ENCODE measurements around the gene DACT1.

The DACT1 gene

DNA sequence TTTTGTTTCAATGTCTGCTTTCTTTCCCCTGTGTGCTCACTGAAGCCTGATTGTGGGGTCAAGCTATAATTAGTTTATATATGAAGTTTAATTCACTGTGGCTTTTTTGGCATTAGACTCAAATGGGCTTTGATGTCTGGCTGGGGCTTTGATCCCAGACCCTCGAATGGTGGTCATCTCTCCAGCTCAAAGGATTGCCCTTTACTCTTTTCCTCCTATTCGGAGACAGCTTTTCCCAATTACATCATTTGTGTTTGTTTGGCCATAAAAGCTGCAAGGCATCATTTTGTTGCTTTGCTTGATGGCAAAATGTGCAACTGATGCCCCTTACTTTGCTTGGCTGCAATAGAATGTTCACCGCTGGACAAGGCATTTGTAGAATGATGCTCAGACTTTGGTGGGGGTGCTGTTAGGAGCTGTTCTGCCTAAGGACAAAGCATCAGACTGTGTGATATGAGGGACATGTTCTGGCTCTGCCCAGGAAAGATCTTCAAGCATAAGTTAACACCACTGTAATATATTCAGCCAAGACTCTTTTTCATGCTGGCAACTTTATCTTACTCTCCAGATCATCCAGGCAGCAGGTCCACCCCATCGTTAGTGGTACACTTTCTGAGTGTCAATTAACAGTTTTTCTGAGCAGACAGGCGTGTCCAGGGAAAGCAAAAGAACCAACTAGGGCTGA, 3.2 kb upstream of the DACT1 start:
- no peak overlapping the region for H3K27ac ChIP-seq
- POLR2A ChIA-PET (ENCODE audit: low non-redundant PET), result no interaction called here
- no peak for TF ChIP-seq CTCF (conservative IDR thresholded peaks at IDR 0.05; ENCODE audit: low read depth)
- CTCF ChIA-PET, result no interaction called here
- no peak for DNase-seq (ENCODE audit: low spot score)

DNA sequence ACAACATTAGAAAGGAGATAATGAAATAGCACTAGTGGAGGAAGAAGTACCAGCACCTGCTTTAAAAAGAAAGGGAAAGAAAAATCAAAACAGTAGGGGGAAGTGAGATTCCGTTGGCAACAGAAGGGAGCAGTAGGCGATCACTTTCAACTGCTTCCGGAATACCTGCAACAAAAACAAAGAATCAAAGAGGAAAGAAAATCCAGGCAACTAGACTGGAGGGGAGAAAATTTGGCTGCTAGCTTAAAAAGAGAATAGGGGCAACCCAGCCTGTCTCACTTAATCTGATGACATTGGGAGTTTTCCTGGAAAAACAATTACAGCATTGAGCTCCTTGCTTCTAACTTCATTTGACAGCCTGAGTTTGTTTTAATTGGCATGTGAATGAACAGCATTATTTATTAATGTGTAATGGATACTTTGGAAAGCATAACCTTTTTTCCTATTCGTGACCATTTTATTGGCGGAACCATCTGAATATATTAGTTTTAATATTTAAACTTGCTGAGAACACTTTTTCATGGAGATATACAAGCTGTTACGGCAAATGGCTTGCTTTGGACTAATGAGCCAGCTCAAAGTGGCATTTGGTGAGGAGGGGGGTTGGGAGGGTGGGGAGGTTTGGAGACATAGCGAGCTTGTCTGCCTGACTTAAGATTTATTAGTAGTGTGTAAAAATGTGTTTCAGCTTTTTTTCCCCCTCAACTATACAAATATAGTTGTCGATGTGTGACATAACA, 2.5 kb upstream of the DACT1 start:
- no peak for DNase-seq (ENCODE audit: low spot score)
- no peak for TF ChIP-seq CTCF (conservative IDR thresholded peaks at IDR 0.05; ENCODE audit: low read depth)
- H3K27ac ChIP-seq, result no peak overlapping the region
- POLR2A ChIA-PET (ENCODE audit: low non-redundant PET), result no interaction called here
- CTCF ChIA-PET, result no interaction called here

DNA sequence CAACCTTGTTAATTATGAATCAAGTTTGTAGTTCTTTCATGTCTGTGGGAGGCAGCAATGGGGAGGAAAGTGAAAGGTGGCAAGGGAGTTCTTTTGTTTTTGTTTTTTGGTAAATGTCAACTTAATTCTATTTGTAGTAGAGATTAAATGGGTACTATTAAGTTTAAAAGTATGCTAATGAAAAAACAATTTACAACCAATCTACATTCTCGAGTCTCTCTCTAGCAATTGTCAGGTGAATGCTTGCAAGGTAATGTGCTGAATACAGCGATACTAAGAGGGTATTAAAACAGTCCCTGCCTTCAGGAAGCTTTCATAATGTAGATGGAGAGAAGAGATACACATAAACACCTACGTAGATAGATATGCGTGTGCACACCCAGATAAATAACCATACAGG, 1.6 kb upstream of the DACT1 start:
- POLR2A ChIA-PET (ENCODE audit: low non-redundant PET), result no interaction called here
- H3K27ac ChIP-seq, result no peak overlapping the region
- CTCF ChIA-PET, result interaction anchor here (0.5 to 2.9 kb wide), 3 partner anchors 45 to 419 kb away, joined by 3 to 10 read pairs (median 4); no protein-coding TSS in a partner anchor
- TF ChIP-seq CTCF (conservative IDR thresholded peaks at IDR 0.05; ENCODE audit: low read depth), result no peak
- no peak for DNase-seq (ENCODE audit: low spot score)

- no peak for TF ChIP-seq CTCF (conservative IDR thresholded peaks at IDR 0.05; ENCODE audit: low read depth)
- peak overlapping the region; percentile 58; the same call in 1 of the 2 replicates for H3K27ac ChIP-seq
- ChIA-PET CTCF (interaction anchor here (1.4 to 2.9 kb wide), 3 partner anchors 382 to 418 kb away, joined by 4 to 10 read pairs (median 4); no protein-coding TSS in a partner anchor), POLR2A (ENCODE audit: low non-redundant PET) (no interaction called here)
- no peak for DNase-seq (ENCODE audit: low spot score)
These were observed 747 bp upstream of the DACT1 start for GRCh38 chr14:58637040-58637390.

GRCh38 chr14:58638231-58639197, 752 bp downstream of the DACT1 start:
- H3K27ac ChIP-seq, result peak overlapping the region; percentile 58; the same call in 1 of the 2 replicates
- POLR2A ChIA-PET (ENCODE audit: low non-redundant PET), result no interaction called here
- DNase-seq (ENCODE audit: low spot score), result peak; percentile 15
- CTCF ChIA-PET, result interaction anchor here (0.5 to 2.9 kb wide), 12 partner anchors 26 to 456 kb away, joined by 3 to 10 read pairs (median 3); no protein-coding TSS in a partner anchor
- no peak for TF ChIP-seq CTCF (conservative IDR thresholded peaks at IDR 0.05; ENCODE audit: low read depth)

- no peak for DNase-seq (ENCODE audit: low spot score)
- CTCF ChIA-PET, result interaction anchor here (0.5 to 1.5 kb wide), 8 partner anchors 26 to 456 kb away, joined by 3 to 6 read pairs (median 3); no protein-coding TSS in a partner anchor
- H3K27ac ChIP-seq, result no peak overlapping the region
- POLR2A ChIA-PET (ENCODE audit: low non-redundant PET), result no interaction called here
- no peak for TF ChIP-seq CTCF (conservative IDR thresholded peaks at IDR 0.05; ENCODE audit: low read depth)
These were observed 1.4 kb downstream of the DACT1 start for GRCh38 chr14:58639198-58639565.

Data from RWPE1 (cell line).